Activated T-helper 1 cell treated with anti-CD3 and anti-CD28 coated beads, Interleukin-2, amount 50 U/mL, for 16 hours (primary cell): ENCODE results near the gene PFKFB1.
"Not testable (repeated sequence)": the region's sequence is repeated elsewhere in the genome, so short reads cannot be mapped to it uniquely, and the experiment has no call there.

ENCODE experiments used
- DNase-seq, 2 donors: peaks; one replicate each; pipeline ENCODE4 v3.0.0-alpha.2; 2020; ENCODE audit warnings: low read depth in 1 of 2, low spot score in 1 of 2

Gene PFKFB1

DNA sequence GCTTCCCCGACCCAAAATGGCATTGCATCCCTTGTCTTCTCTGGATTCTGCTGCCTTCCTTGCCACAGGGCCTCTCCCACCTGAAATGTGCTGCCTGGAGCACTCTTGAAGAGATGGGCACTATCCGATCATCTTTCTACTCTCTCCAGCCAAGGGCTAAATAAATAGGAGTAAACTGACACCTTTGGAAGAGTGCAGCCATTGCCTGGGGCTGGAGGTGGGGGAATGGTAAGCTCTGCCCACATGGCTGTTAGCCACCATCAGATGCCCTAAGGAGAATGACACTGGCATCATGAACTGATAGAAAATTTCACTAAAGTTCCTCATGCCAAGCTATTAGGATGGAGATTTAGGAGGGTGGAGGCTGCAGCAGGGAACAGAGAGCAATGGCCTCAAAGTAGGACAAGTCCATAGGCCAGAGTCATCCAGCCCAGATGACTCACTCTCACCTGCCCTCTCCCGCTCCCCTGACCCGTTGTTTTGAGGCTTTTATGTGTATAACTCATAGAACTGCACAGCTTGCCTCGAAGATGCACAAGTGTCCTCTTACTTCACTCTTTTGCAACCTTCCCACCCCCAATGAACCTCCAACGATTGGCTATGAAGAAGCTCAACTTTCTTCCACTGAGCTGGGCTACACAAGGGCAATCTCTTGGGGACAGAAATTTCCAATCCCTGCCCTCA lies 822 bp upstream of the PFKFB1 start:
- DNase-seq = no peak

- no peak for DNase-seq
Measured at GRCh38 chrX:54992911-54993622, 921 bp downstream of the PFKFB1 start.

DNA sequence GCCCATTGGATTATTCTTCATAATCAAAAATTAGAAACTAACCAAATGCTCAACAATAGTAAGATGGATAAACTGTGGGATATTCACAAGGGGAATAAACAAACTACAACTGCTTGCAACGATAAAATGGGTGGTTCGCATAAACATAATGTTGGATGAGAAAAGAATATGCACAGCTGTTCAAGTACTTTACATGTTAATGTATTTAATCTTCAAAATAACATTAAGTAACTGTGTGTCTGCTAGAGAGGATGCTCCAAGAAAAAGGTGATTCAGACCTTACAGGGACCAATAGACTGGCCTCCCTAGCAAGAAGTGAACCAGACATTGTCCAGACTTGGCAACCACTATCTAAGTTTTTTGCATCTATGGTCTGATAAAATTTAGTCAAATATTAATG lies 2.3 kb downstream of the PFKFB1 start:
- DNase-seq = no peak

DNA sequence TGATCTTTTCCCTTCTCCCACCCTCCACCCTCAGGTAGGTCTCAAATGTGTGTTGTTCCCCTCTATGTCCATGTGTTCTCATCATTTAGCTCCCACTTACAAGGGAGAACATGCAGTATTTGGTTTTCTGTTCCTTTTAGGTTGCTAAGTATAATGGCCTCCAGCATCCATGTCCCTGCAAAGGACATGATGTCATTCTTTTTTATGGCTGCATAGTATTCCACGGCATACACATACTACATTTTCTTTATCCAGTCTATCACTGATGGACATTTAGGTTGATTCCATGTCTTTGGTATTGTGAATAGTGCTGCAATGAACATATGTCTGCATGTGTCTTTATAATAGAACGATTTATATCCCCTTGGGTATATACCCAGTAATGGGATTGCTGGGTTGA lies 10.7 kb downstream of the PFKFB1 start:
- not testable (repeated sequence) for DNase-seq

GRCh38 chrX:54980334-54980733 lies 13.7 kb downstream of the PFKFB1 start:
- DNase-seq = no peak

DNA sequence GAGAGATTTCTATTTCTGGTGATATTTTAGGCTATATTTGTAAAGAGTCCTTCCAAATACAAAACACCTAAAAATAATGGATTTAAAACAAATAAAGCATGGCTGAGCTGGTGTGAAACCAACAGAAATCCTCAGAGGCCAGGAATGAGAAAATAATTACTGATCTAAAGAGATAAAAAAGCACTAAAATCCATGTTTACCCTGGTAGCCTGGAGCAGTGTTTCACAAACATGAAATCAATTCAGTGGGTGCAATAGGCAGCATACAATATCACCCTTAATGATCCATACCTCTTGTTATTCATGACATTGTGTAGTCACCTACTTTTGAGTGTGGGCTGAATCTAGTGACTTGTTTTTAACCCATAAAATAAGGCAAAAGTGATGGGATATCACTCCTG lies 14.6 kb downstream of the PFKFB1 start:
- no peak for DNase-seq

GRCh38 chrX:54978448-54978847 lies 15.5 kb downstream of the PFKFB1 start:
- DNase-seq = no peak

DNA sequence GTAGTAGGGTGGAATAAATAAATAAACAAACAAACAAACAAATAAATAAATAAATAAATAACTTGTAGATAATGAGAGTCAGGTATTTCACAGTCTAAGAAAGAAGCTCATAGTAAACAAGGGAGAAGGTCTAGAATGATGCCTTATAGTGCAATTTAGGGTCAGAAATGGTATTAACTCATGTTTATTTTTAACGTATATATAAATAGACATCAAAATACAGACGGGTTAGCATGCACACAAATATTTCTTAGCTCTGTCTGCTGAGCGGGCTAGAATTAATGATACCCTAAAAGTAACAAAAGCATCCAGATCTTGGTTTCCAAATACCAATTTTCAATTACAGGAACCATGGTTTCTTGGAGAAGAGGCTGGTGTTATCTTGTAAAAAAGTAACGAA lies 16.6 kb downstream of the PFKFB1 start:
- DNase-seq = no peak

- DNase-seq = no peak
Measured at GRCh38 chrX:54964766-54965497, 29.1 kb downstream of the PFKFB1 start.

GRCh38 chrX:54961750-54962149 lies 32.2 kb downstream of the PFKFB1 start:
- no peak for DNase-seq

- no peak for DNase-seq
Measured at GRCh38 chrX:54950730-54951375, 43.1 kb downstream of the PFKFB1 start.

- DNase-seq = no peak
Measured at GRCh38 chrX:54945224-54945623, 48.8 kb downstream of the PFKFB1 start.

DNA sequence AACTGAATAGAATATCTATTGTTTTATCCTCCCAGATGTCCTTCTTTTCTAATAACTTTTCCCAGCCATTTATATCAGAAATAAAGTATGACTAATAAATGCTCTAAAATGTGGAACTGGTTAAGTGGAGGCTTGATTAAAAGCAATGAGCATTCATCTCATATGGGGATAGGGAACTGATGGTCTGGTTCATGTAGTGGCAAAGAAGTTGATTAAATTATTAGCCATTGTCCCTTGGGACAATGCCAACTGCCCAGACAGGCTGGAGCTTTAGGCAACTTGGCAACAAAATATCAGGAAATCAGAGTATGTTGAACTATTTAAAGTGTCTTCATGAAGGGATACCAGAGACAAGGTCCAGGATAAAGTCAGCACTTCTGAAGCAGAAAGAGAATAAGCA lies 49.2 kb downstream of the PFKFB1 start:
- DNase-seq = no peak

- no peak for DNase-seq
Measured at GRCh38 chrX:54937416-54937815, 56.6 kb downstream of the PFKFB1 start.

GRCh38 chrX:54935306-54935705 lies 58.7 kb downstream of the PFKFB1 start:
- no peak for DNase-seq

GRCh38 chrX:54934890-54935289 lies 59.1 kb downstream of the PFKFB1 start:
- no peak for DNase-seq

DNA sequence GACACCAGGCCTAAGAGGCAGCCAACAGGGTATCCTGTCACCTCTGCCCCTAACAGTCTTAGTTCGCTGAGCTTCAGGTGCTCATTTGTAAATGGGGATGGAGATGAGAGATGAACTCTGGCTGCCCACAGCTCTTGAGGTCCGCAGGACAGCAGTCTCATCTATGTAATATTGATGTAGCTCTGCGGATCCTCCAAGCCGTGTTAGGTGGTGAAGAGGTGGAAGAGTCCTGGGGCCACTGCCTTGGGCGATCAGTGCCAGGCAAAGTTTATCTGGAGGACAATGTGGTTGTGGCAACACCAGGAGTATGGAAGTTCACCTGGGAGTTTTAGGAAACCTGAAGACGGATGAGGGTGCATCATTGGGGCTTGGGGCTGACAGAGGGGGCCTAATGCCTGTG lies 59.9 kb downstream of the PFKFB1 start:
- no peak for DNase-seq

DNA sequence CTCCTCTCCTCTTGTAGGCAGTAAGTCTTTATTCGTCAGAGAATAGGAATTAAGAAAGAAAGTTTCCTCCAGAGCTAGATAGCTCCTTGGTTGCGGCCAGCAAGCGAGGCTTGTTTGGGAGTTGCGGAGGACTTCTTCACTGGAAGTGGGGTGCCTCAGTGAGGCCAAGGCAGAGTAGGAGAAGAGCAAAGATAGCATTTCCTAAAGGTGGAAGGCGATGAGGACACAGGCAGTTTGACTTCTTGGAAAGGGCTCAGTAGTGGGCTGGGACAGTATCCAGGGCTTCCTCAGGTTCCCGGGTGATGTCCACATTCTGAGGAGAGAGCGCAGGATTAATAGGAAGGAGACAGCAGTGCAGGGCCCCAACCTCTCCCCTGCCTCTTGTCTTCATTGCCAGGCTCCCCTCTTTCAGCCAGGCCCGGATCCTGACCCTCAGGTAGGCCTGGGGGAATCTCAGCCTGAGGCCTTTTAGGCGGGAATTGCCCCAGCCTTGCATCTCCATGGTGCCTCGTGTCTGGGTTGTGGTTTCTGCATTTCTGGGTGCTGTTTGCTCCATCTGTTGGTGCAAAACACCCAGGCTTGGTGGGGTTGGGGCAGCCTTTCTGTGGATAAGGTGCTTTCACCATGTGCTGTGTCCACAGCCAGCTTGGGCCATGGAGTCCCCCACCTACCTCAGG lies 60.7 kb downstream of the PFKFB1 start:
- DNase-seq = no peak

- DNase-seq = no peak
Measured at GRCh38 chrX:54931107-54931506, 62.9 kb downstream of the PFKFB1 start.

DNA sequence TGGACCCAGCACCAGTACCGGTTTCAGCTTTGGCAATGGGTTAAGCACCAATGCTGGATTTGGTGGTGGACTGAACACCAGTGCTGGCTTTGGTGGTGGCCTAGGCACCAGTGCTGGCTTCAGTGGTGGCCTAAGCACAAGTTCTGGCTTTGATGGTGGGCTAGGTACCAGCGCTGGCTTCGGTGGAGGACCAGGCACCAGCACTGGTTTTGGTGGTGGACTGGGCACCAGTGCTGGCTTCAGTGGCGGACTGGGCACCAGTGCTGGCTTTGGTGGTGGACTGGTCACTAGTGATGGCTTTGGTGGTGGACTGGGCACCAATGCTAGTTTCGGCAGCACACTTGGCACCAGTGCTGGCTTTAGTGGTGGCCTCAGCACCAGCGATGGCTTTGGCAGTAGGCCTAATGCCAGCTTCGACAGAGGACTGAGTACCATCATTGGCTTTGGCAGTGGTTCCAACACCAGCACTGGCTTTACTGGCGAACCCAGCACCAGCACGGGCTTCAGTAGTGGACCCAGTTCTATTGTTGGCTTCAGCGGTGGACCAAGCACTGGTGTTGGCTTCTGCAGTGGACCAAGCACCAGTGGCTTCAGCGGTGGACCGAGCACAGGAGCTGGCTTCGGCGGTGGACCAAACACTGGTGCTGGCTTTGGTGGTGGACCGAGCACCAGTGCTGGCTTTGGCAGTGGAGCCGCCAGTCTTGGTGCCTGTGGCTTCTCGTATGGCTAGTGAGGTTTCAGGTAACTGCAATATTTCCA lies 63.5 kb downstream of the PFKFB1 start:
- no peak for DNase-seq
